CD14-positive monocyte (primary cell): ENCODE data around the gene SLCO1C1. TPM values are rescaled to one million over a fixed set of nuclear protein-coding genes. Genes with fewer than 3 reads are reported as not detected.

Source experiments
- DNase-seq, 3 donors: peaks; one replicate each; pipeline ENCODE4 v3.0.0-alpha.2; 2011 to 2022
- H2AFZ ChIP-seq: 2 replicates; pipeline ENCODE4 v1.6.0; 2012; ENCODE audit warnings: mild to moderate bottlenecking, low read depth, low read length, inconsistent platforms; ENCODE audit not compliant: insufficient read depth, poor library complexity, severe bottlenecking
- H3K27ac ChIP-seq, 2 donors: 1 replicate in 1 of 2; 2 replicates in 1 of 2; pipeline ENCODE4 v1.5.1; 2012 to 2013; ENCODE audit warnings: low read length in 2 of 2, control low read depth in 1 of 2, inconsistent platforms in 1 of 2, low read depth in 1 of 2, mild to moderate bottlenecking in 1 of 2
- H3K27me3 ChIP-seq, 2 donors: one replicate each; pipeline versions ENCODE4 v1.6.0 to v1.6.1; 2011 to 2013; ENCODE audit warnings: low read length in 2 of 2; ENCODE audit not compliant: control insufficient read depth in 2 of 2, insufficient read depth in 2 of 2
- H3K36me3 ChIP-seq, 2 donors: replicated peaks in 1 of 2; 1 replicate in 1 of 2; 2 replicates in 1 of 2; pipeline versions ENCODE4 v1.5.1 to v1.6.1; 2012 to 2013; ENCODE audit warnings: low read length in 2 of 2, control low read depth in 1 of 2, inconsistent platforms in 1 of 2, mild to moderate bottlenecking in 1 of 2; ENCODE audit not compliant: insufficient read depth in 2 of 2, control insufficient read depth in 1 of 2
- H3K4me1 ChIP-seq, 2 donors: 1 replicate in 1 of 2; 2 replicates in 1 of 2; pipeline versions ENCODE4 v1.5.1 to v1.6.1; 2012 to 2013; ENCODE audit warnings: low read length in 2 of 2, control low read depth in 1 of 2, inconsistent platforms in 1 of 2, mild to moderate bottlenecking in 1 of 2, moderate library complexity in 1 of 2; ENCODE audit not compliant: insufficient read depth in 2 of 2, control insufficient read depth in 1 of 2
- H3K4me2 ChIP-seq: replicated peaks from 2 replicates; pipeline ENCODE3; 2012; ENCODE audit warnings: low read length, moderate library complexity, mild to moderate bottlenecking; ENCODE audit not compliant: poor library complexity, severe bottlenecking; ENCODE audit errors: extremely low read depth
- H3K4me3 ChIP-seq, 3 experiments: fragments of 200-600 bp in 1 of 3; sonication (generic) in 1 of 3; replicated peaks in 1 of 3; 1 replicate in 2 of 3; 2 replicates in 1 of 3; pipeline ENCODE4 v1.5.1; 2011 to 2013; ENCODE audit warnings: low read length in 3 of 3, mild to moderate bottlenecking in 3 of 3, control low read depth in 2 of 3, low read depth in 2 of 3, inconsistent platforms in 1 of 3, moderate library complexity in 1 of 3
- H3K79me2 ChIP-seq: 2 replicates; pipeline ENCODE4 v1.6.0; 2012; ENCODE audit warnings: mild to moderate bottlenecking, control low read depth, inconsistent platforms, low read length, moderate library complexity; ENCODE audit not compliant: insufficient read depth
- H3K9ac ChIP-seq: 2 replicates; pipeline ENCODE4 v1.6.0; 2017; ENCODE audit warnings: low read length, mild to moderate bottlenecking; ENCODE audit not compliant: insufficient read depth, poor library complexity, severe bottlenecking
- H3K9me3 ChIP-seq, 2 donors: replicated peaks in 1 of 2; 1 replicate in 1 of 2; 2 replicates in 1 of 2; pipeline versions ENCODE4 v1.5.1 to v1.6.1; 2012 to 2013; ENCODE audit warnings: low read length in 2 of 2, control low read depth in 1 of 2; ENCODE audit not compliant: control insufficient read depth in 1 of 2, insufficient read depth in 1 of 2
- H4K20me1 ChIP-seq: 2 replicates; pipeline ENCODE4 v1.6.0; 2012; ENCODE audit warnings: mild to moderate bottlenecking, low read length, control low read depth, moderate library complexity; ENCODE audit not compliant: insufficient read depth
- H3K27ac Mint-ChIP-seq, 7 donors: one replicate each; pipeline ENCODE4 v1.8.0; 2020; ENCODE audit warnings: mild to moderate bottlenecking in 7 of 7, mixed read lengths in 7 of 7, moderate library complexity in 6 of 7, inconsistent platforms in 2 of 7
- H3K27me3 Mint-ChIP-seq, 3 donors: one replicate each; pipeline ENCODE4 v1.8.0; 2021 to 2022; ENCODE audit warnings: low read depth in 3 of 3, mild to moderate bottlenecking in 3 of 3, mixed read lengths in 3 of 3, moderate library complexity in 3 of 3, inconsistent platforms in 1 of 3
- H3K36me3 Mint-ChIP-seq, 2 donors: one replicate each; pipeline ENCODE4 v1.8.0; 2020; ENCODE audit warnings: mixed read lengths in 2 of 2, inconsistent platforms in 1 of 2, mild to moderate bottlenecking in 1 of 2
- H3K4me1 Mint-ChIP-seq: one replicate; pipeline ENCODE4 v1.8.0; 2020; ENCODE audit warnings: mild to moderate bottlenecking, mixed read lengths
- H3K4me3 Mint-ChIP-seq, 2 donors: one replicate each; pipeline ENCODE4 v1.8.0; 2020; ENCODE audit warnings: mild to moderate bottlenecking in 2 of 2, mixed read lengths in 2 of 2, moderate library complexity in 1 of 2
- H3K9me3 Mint-ChIP-seq, 7 donors: one replicate each; pipeline ENCODE4 v1.8.0; 2020 to 2022; ENCODE audit warnings: mixed read lengths in 7 of 7, mild to moderate bottlenecking in 6 of 7, moderate library complexity in 6 of 7, inconsistent platforms in 2 of 7
- CTCF ChIP-seq: fragments of 200-600 bp; IDR thresholded peaks from one replicate; pipeline ENCODE4 v1.8.0; 2022; ENCODE audit warnings: antibody characterized with exemption, mild to moderate bottlenecking
- WGBS: methylation state at CpG from one replicate; pipeline ENCODE4 v1.1.5; 2013; ENCODE audit warnings: missing lambda C conversion rate; ENCODE audit not compliant: insufficient coverage; 5-methylcytosine and 5-hydroxymethylcytosine counted together
- intact Hi-C, 2 donors: fragments of 100-400 bp; cut with micrococcal nuclease; formaldehyde crosslinking; loops; one replicate each; pipeline versions ENCODE4 v1.15.0 to v1.15.1; 2023
- polyA plus RNA-seq, 3 donors: library from polyadenylated mRNA; depleted of rRNA in 1 of 3; unstranded in 2 of 3; stranded (reverse) in 1 of 3; fragments of 300-500 nt in 2 of 3; fragments of >200 nt in 1 of 3; fragmentation: Illumina TruSeq in 2 of 3; gene quantifications; 1 replicate in 2 of 3; 2 replicates in 1 of 3; pipeline ENCODE4 v1.2.3, GENCODE V29; 2012 to 2021

SLCO1C1 gene
- polyA plus RNA-seq, 3 donors: not detected

GRCh38 chr12:20696181-20696905 lies 1.2 kb downstream of the SLCO1C1 start:
- no peak for DNase-seq
- intact Hi-C loops: no loop called here
- Histone ChIP-seq H3K4me1 (no peaks in the 10 kb centered on the region), H3K4me3 (no peak overlapping the region), H4K20me1 (no peaks in the 10 kb centered on the region), H3K27ac (no peak overlapping the region), H2AFZ (no peak overlapping the region), H3K9me3 (no peaks in the 10 kb centered on the region), H3K36me3 (no peaks in the 10 kb centered on the region), H3K4me2 (no peak overlapping the region), H3K79me2 (no peaks in the 10 kb centered on the region), H3K9ac (no peak overlapping the region), H3K27me3 (no peaks in the 10 kb centered on the region)
- peaks cover 0 to 3% (median 0%) of the 10 kb centered on the region in 3 donors for H3K27me3 Mint-ChIP-seq
- H3K36me3 Mint-ChIP-seq: no peaks in the 10 kb centered on the region
- H3K27ac Mint-ChIP-seq: no peak overlapping the region
- 83% methylated on average over 1 of the region's 7 CpGs for WGBS
- H3K9me3 Mint-ChIP-seq: no peaks in the 10 kb centered on the region
- H3K4me3 Mint-ChIP-seq: no peak overlapping the region
- TF ChIP-seq CTCF: no peak
- H3K4me1 Mint-ChIP-seq: no peaks in the 10 kb centered on the region

GRCh38 chr12:20701106-20701505 lies 6.0 kb downstream of the SLCO1C1 start:
- H3K4me3 ChIP-seq: no peak overlapping the region
- H2AFZ ChIP-seq: no peak overlapping the region
- no peak for DNase-seq
- H3K4me1 ChIP-seq: no peaks in the 10 kb centered on the region
- no peak for TF ChIP-seq CTCF
- H3K27me3 Mint-ChIP-seq: peaks cover 0 to 3% (median 0%) of the 10 kb centered on the region in 3 donors
- no peak overlapping the region for H3K9ac ChIP-seq
- no peaks in the 10 kb centered on the region for H4K20me1 ChIP-seq
- H3K79me2 ChIP-seq: no peaks in the 10 kb centered on the region
- H3K36me3 Mint-ChIP-seq: no peaks in the 10 kb centered on the region
- H3K4me1 Mint-ChIP-seq: no peaks in the 10 kb centered on the region
- H3K4me3 Mint-ChIP-seq: no peak overlapping the region
- H3K27me3 ChIP-seq: no peaks in the 10 kb centered on the region
- no peaks in the 10 kb centered on the region for H3K36me3 ChIP-seq
- H3K27ac Mint-ChIP-seq: no peak overlapping the region
- intact Hi-C loops: no loop called here
- no peak overlapping the region for H3K4me2 ChIP-seq
- no peak overlapping the region for H3K27ac ChIP-seq
- H3K9me3 ChIP-seq: no peaks in the 10 kb centered on the region
- H3K9me3 Mint-ChIP-seq: peaks cover 0 to 3% (median 0%) of the 10 kb centered on the region in 7 donors
- 57% methylated on average over 1 of the region's 1 CpG for WGBS
